T-helper 17 cell (primary cell): ENCODE data around the gene PLA2G15. TPM values are rescaled to one million over a fixed set of nuclear protein-coding genes. Genes with fewer than 3 reads are reported as not detected.

Experiments used
- ATAC-seq: fragments of 150-1000 bp; cut with Tn5 transposase; 2 replicates; pipeline ENCODE4 v1.10.0; 2021; ENCODE audit warnings: mild to moderate bottlenecking, moderate library complexity
- DNase-seq, 3 donors: peaks; one replicate each; pipeline versions ENCODE4 v3.0.0 to v3.0.0-alpha.2; 2020 to 2021
- H3K9me3 ChIP-seq: one replicate; pipeline ENCODE4 v1.7.0; 2013; ENCODE audit warnings: low read length, mild to moderate bottlenecking; ENCODE audit not compliant: control insufficient read depth, poor library complexity, severe bottlenecking
- H3K27ac Mint-ChIP-seq: one replicate; pipeline ENCODE4 v1.8.0; 2022; ENCODE audit warnings: mild to moderate bottlenecking, moderate library complexity, mixed read lengths
- H3K27me3 Mint-ChIP-seq: one replicate; pipeline ENCODE4 v1.8.0; 2022; ENCODE audit warnings: mixed read lengths
- H3K36me3 Mint-ChIP-seq: one replicate; pipeline ENCODE4 v1.8.0; 2022; ENCODE audit warnings: low read depth, mixed read lengths
- H3K4me1 Mint-ChIP-seq: one replicate; pipeline ENCODE4 v1.8.0; 2022; ENCODE audit warnings: mild to moderate bottlenecking, mixed read lengths
- H3K4me3 Mint-ChIP-seq: one replicate; pipeline ENCODE4 v1.8.0; 2022; ENCODE audit warnings: mild to moderate bottlenecking, moderate library complexity, mixed read lengths
- total RNA-seq, 4 donors: library from RNA in 2 of 4; stranded (reverse) in 2 of 4; gene quantifications; one replicate each; pipeline ENCODE4 v1.2.3 and lab custom pipeline; 2022 to 2026

The PLA2G15 gene, protein sequence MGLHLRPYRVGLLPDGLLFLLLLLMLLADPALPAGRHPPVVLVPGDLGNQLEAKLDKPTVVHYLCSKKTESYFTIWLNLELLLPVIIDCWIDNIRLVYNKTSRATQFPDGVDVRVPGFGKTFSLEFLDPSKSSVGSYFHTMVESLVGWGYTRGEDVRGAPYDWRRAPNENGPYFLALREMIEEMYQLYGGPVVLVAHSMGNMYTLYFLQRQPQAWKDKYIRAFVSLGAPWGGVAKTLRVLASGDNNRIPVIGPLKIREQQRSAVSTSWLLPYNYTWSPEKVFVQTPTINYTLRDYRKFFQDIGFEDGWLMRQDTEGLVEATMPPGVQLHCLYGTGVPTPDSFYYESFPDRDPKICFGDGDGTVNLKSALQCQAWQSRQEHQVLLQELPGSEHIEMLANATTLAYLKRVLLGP
- total RNA-seq (1 to 10 TPM; 6.6 to 7.4 TPM), total RNA-seq (lab: John Stamatoyannopoulos, UW) (5.4 to 13.4 reads per million in 2 donors)

DNA sequence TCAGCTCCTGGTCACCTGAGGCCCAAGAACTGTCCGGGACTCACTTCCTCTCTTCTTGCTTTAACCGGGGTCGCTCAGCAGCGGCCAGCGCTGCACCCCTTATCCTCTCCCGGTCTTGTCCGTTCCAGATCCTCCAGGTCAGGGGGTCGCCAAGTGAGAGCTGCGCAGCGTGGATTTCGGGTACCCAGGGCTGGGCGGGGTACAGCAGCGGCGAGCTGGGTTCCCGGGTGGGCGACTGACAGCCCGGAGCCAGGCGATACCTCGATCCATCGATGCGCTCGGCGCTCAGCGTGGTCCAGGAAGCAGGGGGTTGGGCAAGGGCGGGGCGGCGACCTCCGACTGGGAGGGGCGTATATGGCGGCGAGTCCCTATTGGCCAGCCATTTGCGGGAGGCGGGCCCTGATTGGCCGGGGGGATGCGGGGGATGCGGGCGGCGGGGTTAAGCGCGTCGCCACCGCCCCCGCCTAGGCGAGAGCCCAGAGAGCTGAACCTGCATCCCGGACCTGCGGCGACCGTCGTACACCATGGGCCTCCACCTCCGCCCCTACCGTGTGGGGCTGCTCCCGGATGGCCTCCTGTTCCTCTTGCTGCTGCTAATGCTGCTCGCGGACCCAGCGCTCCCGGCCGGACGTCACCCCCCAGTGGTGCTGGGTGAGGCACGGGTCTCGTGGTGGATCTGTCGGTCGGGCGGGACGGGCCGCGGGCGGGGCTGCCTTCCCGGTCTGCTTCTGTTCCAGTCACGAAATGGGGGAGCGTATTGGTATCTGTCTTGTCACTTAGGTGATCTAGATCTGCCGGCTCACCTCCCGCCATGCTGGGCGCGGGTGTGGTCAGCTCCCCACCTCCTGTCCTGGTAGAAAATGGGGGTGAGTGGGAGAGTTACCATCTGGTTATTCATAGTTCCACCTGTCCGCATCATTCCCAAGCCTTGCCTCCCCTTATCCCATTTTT lies at the start of gene PLA2G15:
Gene PLA2G15, plus strand, starts transcription at position 471 of the 951 bp plus-strand sequence. Its CDS starts 54 bp downstream, at position 525.
- Mint-ChIP-seq H3K27ac (peak within 1 kb of the TSS; percentile 84), H3K4me1 (peaks cover 20% of the 10 kb centered on the region), H3K27me3 (no peaks in the 10 kb centered on the region), H3K4me3 (peak within 1 kb of the TSS; percentile 98), H3K36me3 (no peaks in the 10 kb centered on the region)
- no peaks in the 10 kb centered on the region for H3K9me3 ChIP-seq
- DNase-seq (peak; percentile 92 to 97 (median 94)), ATAC-seq (peak; percentile 99)

DNA sequence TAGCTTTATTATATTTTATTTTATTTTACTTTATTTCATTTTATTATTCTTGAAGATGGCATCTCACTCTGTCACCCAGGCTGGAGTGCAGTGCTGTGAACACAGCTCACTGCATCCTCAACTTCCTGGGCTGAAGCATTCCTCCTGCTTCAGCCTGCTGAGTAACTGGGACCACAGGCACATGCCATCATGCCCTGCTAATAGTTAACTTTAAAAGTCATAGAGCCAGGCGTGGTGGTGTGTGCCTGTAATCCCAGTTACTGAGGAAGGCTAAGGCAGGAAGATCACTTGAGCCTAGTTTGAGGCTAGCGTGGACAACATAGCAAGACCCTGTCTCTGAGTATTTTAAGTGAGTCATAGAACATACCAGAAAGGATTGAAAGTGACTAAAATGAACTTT lies 47.9 kb upstream of the PLA2G15 start:
- DNase-seq = no peak
- peaks cover 6% of the 10 kb centered on the region for H3K36me3 Mint-ChIP-seq
- H3K27ac Mint-ChIP-seq = no peak overlapping the region
- H3K9me3 ChIP-seq = no peaks in the 10 kb centered on the region
- no peaks in the 10 kb centered on the region for H3K27me3 Mint-ChIP-seq
- H3K4me3 Mint-ChIP-seq = no peak overlapping the region
- peaks cover 12% of the 10 kb centered on the region for H3K4me1 Mint-ChIP-seq
- ATAC-seq = no peak

DNA sequence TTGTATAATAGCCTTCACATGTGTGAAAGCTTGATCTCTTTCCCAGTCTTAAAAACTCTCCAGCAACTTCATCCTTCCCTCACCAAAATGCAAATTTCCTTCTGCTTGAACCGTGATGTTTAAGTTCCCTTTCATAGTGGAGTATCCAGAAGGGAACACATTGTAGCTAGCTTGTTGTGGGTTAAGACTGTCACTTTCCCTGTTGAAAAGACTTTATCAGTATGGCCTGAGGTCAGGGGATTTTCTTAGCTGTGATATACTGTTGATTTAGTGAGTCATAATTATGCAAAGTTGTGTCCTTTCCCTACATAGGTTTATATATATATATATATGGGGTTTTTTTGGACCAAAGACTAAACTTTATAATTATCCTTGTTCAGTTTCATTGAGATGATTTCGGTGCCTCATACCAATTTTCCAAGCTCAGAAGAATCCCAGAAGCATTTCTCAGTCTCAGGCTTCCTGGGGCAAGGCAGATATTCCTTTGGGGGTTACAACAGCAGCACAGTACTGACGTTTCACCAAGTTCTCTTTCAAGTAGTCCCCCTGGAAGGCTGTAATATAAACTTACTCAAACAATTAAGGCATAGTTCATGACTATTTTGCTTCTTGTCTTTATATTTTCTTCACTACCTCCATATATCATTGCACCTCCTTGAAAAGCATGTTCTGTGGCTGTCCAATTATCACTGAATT lies 44.9 kb upstream of the PLA2G15 start:
- Mint-ChIP-seq H3K4me3 (no peak overlapping the region), H3K4me1 (peaks cover 4% of the 10 kb centered on the region), H3K36me3 (peaks cover 4% of the 10 kb centered on the region), H3K27me3 (no peaks in the 10 kb centered on the region), H3K27ac (peak overlapping the region; percentile 86)
- ATAC-seq (peak; percentile 49), DNase-seq (no peak)
- H3K9me3 ChIP-seq = no peaks in the 10 kb centered on the region

DNA sequence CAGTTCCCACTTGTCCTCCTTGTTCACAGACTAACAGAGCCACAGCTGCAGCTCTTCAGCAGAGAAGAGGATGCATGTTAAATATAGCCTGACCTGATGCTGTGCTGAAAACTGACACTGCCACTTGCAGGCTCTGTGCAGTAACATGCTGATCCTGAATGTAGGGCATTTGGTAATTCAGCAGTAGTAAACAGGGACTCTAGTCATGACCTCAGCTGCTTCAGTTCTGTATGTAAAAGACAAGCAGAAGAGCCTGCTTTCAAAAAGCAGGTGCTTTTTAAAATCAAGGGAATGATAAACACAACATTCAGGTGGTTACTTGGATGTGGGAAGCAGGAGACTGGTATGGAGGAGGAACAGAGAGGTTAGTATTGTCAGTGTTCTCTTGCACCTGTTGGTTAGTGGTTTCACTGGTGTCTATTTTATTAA lies 43.1 kb upstream of the PLA2G15 start:
- no peaks in the 10 kb centered on the region for H3K9me3 ChIP-seq
- Mint-ChIP-seq H3K36me3 (peaks cover 4% of the 10 kb centered on the region), H3K27me3 (no peaks in the 10 kb centered on the region), H3K4me3 (no peak overlapping the region), H3K27ac (no peak overlapping the region), H3K4me1 (peaks cover 6% of the 10 kb centered on the region)
- DNase-seq (no peak), ATAC-seq (no peak)

DNA sequence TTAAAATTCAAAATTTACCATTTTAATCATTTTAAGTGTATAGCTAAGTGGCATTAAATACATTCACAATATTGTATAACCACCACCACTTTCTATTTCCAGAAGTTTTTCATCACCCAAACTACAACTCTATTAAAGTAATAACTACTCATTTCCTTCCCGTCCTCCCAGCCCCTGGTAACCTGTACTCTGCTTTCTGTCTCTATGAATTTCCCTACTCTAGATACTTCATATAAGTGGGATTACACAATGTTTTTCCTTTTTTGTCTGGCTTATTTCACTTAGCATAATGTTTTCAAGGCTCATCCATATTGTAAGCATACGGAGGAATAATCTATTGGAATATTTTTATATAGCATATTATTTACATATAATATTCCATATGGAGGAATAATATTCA lies 38.9 kb upstream of the PLA2G15 start:
- ATAC-seq = no peak
- no peaks in the 10 kb centered on the region for H3K27me3 Mint-ChIP-seq
- H3K4me3 Mint-ChIP-seq = no peak overlapping the region
- DNase-seq = no peak
- no peaks in the 10 kb centered on the region for H3K36me3 Mint-ChIP-seq
- H3K9me3 ChIP-seq = no peaks in the 10 kb centered on the region
- peak overlapping the region; percentile 53 for H3K27ac Mint-ChIP-seq
- H3K4me1 Mint-ChIP-seq = peaks cover 13% of the 10 kb centered on the region

DNA sequence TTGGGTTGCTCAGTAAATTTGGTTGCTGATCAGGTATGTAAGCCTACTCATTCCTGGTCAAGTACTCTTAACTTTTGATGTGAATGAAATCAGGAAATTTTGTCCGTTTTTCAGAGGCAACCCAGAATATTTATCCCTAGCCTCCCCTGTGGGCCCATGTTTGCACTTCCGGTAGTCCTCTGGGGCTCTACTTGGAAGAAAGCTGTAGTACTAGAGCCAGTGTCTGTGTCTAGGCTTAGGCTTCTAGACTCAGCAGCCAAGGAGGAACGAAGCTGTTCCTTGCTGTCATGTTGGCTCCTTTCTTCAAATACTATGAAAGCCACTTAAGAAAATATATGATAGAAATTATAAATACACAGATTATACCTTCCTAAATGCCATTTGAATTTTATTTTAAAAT lies 30.4 kb upstream of the PLA2G15 start:
- no peaks in the 10 kb centered on the region for H3K27me3 Mint-ChIP-seq
- DNase-seq (no peak), ATAC-seq (no peak)
- H3K4me1 Mint-ChIP-seq = peaks cover 26% of the 10 kb centered on the region
- peak overlapping the region; percentile 78 for H3K27ac Mint-ChIP-seq
- H3K36me3 Mint-ChIP-seq = peaks cover 5% of the 10 kb centered on the region
- no peak overlapping the region for H3K4me3 Mint-ChIP-seq
- H3K9me3 ChIP-seq = no peaks in the 10 kb centered on the region

DNA sequence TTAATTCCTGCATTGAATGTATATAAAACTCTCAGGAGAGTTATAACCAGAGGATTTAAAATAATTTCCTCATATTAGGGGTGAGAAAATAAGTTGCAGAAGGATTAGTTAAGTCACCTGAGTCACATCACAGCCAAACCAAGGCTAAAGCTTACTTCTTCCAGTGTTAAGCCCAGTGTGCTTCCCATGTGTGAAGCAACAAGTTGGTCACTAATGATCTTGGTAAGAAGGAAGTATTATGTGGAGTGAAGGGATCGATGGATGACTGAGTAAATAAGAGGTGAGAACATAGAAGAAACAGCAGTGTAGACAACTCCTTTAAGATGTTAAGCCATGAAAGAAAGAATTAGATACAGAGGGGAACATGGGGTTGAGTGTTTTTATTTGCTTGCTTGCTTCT lies 29.9 kb upstream of the PLA2G15 start:
- peak overlapping the region; percentile 78 for H3K27ac Mint-ChIP-seq
- H3K9me3 ChIP-seq = no peaks in the 10 kb centered on the region
- peaks cover 24% of the 10 kb centered on the region for H3K4me1 Mint-ChIP-seq
- no peak overlapping the region for H3K4me3 Mint-ChIP-seq
- DNase-seq (no peak), ATAC-seq (no peak)
- no peaks in the 10 kb centered on the region for H3K27me3 Mint-ChIP-seq
- peaks cover 5% of the 10 kb centered on the region for H3K36me3 Mint-ChIP-seq

DNA sequence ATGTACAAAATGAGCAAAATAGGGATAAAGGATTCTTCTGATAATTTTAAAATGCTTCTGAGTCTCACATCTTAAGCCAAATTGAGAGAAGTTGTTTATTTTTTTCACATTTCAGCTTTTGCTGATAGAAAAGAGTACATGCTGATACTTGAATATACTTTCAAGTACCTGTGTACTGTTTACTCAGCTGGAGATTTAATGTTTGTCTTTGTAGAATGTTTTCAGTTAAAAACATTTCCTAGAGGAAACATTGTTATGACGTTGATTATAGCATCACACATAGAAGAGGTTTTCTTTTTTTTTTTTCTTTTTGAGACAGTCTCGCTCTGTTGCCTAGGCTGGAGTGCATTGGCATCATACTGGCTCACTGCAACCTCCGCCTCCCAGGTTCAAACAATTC lies 28.9 kb upstream of the PLA2G15 start:
- H3K27ac Mint-ChIP-seq = peak overlapping the region; percentile 78

DNA sequence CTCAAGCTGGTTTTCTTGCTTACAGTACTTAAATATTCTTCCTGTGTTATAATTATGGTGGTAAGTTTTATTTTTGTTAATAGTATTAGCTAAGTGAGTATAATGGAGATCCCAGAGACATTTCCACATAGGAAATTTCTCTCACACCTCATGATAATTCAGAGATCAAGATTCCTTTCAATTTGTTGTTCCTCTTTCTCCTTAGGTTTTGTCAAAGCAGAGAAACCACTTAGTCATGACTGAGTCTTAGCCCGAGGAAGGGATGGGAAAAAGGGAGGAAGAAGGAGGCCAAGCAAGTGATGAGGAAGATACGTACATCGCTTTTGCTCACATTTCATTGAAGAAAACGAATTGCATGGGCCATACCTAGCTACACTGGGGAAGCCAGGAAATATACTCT lies 27.7 kb upstream of the PLA2G15 start:
- no peak for DNase-seq
- no peak for ATAC-seq
- Mint-ChIP-seq H3K27me3 (no peaks in the 10 kb centered on the region), H3K36me3 (peaks cover 5% of the 10 kb centered on the region), H3K4me3 (no peak overlapping the region), H3K4me1 (peaks cover 11% of the 10 kb centered on the region), H3K27ac (no peak overlapping the region)
- no peaks in the 10 kb centered on the region for H3K9me3 ChIP-seq

More for the DNA sequence above, 28.9 kb upstream of the PLA2G15 start:
- no peak for ATAC-seq
- Mint-ChIP-seq H3K36me3 (peaks cover 5% of the 10 kb centered on the region), H3K4me3 (no peak overlapping the region), H3K27me3 (no peaks in the 10 kb centered on the region), H3K4me1 (peaks cover 21% of the 10 kb centered on the region)
- no peaks in the 10 kb centered on the region for H3K9me3 ChIP-seq
- no peak for DNase-seq

DNA sequence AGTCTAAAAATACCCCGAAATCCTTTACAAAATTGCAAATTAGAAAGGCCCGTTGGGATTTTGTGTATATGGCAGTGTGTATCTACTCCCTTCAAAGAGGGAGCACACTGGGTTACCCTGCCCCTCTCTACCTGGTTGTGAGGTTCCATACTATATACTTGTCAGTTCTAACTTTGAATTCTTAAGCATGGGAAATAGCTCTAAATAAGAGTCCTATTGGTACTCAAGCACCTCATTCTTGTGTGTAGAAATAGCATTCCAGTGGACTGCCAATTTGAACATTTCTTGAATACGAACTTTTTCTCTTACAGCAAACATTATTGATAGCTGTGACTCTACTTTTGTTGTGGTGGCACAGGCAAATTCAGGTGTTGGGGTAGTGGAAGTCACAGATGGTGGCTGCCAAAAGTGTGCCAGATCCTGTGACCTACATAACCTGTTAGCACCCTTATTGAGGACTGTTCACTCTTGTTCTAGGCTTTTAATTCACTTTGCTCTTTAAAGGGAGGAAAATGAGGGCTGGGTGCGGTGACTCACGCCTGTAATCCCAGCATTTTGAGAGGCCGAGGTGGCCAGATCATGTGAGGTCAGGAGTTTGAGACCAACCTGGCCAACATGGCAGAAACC lies 25.3 kb upstream of the PLA2G15 start:
- H3K36me3 Mint-ChIP-seq = peaks cover 5% of the 10 kb centered on the region
- no peaks in the 10 kb centered on the region for H3K27me3 Mint-ChIP-seq
- DNase-seq (no peak), ATAC-seq (no peak)
- H3K9me3 ChIP-seq = no peaks in the 10 kb centered on the region
- no peak overlapping the region for H3K4me3 Mint-ChIP-seq
- H3K27ac Mint-ChIP-seq = peak overlapping the region; percentile 72
- peaks cover 11% of the 10 kb centered on the region for H3K4me1 Mint-ChIP-seq

DNA sequence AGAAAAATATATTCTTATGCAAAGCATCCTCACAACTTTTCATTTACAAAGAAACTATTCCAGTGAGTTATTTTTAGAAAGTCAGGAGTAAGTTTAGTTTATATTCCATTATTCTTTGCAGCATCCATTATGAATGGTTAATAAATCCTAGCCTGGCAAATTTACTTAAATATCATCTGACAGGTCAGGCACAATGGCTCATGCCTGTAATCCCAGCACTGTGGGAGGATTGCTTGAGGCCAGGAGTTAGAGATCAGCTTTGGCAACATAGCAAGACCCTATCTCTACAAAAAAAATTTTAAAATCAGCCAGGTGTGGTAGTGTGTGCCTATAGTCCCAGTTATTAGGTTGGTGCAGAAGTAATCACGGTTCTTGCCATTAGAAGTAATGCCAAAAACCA lies 22.1 kb upstream of the PLA2G15 start:
- Mint-ChIP-seq H3K4me3 (no peak overlapping the region), H3K27me3 (no peaks in the 10 kb centered on the region), H3K27ac (no peak overlapping the region), H3K36me3 (no peaks in the 10 kb centered on the region), H3K4me1 (peaks cover 22% of the 10 kb centered on the region)
- DNase-seq (no peak), ATAC-seq (no peak)
- H3K9me3 ChIP-seq = no peaks in the 10 kb centered on the region

DNA sequence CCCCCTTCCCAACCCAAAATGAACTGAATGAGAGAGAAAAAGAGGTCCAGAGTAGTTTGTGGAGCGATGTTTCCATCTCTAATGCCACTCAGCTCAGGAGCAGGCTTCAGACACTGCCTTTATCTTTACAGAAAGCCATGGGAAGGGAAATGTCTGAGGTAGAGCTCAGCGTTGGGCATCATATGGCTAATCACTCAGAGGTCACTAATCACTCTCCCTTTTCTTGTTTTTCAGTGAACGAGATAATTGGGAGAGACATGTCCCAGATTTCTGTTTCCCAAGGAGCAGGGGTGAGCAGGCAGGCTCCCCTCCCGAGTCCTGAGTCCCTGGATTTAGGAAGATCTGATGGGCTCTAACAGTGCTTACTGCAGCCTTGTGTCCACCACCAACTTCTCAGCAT lies 19.1 kb upstream of the PLA2G15 start:
- H3K4me1 Mint-ChIP-seq = peaks cover 22% of the 10 kb centered on the region
- H3K27me3 Mint-ChIP-seq = no peaks in the 10 kb centered on the region
- H3K36me3 Mint-ChIP-seq = no peaks in the 10 kb centered on the region
- H3K9me3 ChIP-seq = no peaks in the 10 kb centered on the region
- H3K4me3 Mint-ChIP-seq = no peak overlapping the region
- peak overlapping the region; percentile 47 for H3K27ac Mint-ChIP-seq
- DNase-seq (no peak), ATAC-seq (no peak)
